Lower leg skin (tissue), 3 donors: ENCODE measurements around the gene PLP2.

ENCODE experiments used
- CTCF ChIP-seq, 3 donors: fragments of 450-650 bp; IDR thresholded peaks; one replicate each; pipeline ENCODE4 v1.5.1; 2016; ENCODE audit warnings: antibody characterized with exemption in 3 of 3, mild to moderate bottlenecking in 3 of 3, moderate library complexity in 2 of 3
- POLR2A ChIP-seq, 2 donors: fragments of 450-650 bp; IDR thresholded peaks; one replicate each; pipeline ENCODE4 v1.6.1; 2016 to 2017; ENCODE audit warnings: antibody characterized with exemption in 2 of 2, mild to moderate bottlenecking in 1 of 2, moderate library complexity in 1 of 2

DNA sequence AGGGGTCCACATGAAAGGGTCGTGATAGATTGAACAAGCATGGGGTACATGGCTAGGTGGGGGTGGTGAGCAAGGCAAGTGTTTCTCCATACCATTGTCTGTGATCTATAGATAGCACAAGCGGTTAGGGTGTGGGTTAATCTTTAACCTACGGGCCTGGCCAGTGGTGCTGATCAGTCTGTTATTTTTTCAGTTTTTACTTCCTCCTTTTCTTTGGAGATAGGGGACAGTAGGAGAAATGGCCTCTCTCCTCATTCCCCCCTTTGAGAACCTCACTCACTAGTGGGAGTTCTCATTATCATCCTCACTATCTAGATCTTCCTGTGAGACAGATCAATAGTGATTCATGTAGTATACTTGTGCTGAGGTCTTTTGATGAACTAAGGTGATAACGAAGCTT is 32.0 kb upstream of the PLP2 start:
- TF ChIP-seq CTCF (IDR thresholded peaks at IDR 0.05): no peak
- TF ChIP-seq POLR2A (IDR thresholded peaks at IDR 0.05): no peak
